ENCODE measurements around the gene COPZ1.

- no peak for TF ChIP-seq CTCF (conservative IDR thresholded peaks at IDR 0.05)
- no peak for TF ChIP-seq ZFX (IDR thresholded peaks at IDR 0.05)
Measured at GRCh38 chr12:54375259-54375579, 50.3 kb downstream of the COPZ1 start.

Data from C4-2B (cell line).